Stomach smooth muscle (tissue), 2 donors: ENCODE measurements around the gene SMOC1.

ENCODE experiments used
- H3K27ac ChIP-seq: one replicate; pipeline ENCODE4 v1.7.0; 2013; ENCODE audit warnings: mild to moderate bottlenecking, low read length, inconsistent platforms
- H3K27me3 ChIP-seq, 2 donors: one replicate each; pipeline ENCODE4 v1.7.0; 2013; ENCODE audit warnings: low read length in 2 of 2; ENCODE audit not compliant: insufficient read depth in 2 of 2, control insufficient read depth in 1 of 2
- H3K36me3 ChIP-seq, 2 donors: one replicate each; pipeline ENCODE4 v1.7.0; 2013; ENCODE audit warnings: low read length in 2 of 2; ENCODE audit not compliant: control insufficient read depth in 2 of 2, insufficient read depth in 2 of 2
- H3K4me1 ChIP-seq: one replicate; pipeline ENCODE4 v1.7.0; 2013; ENCODE audit warnings: low read length; ENCODE audit not compliant: control insufficient read depth, insufficient read depth
- H3K4me3 ChIP-seq, 2 donors: one replicate each; pipeline ENCODE4 v1.7.0; 2013; ENCODE audit warnings: low read length in 2 of 2
- H3K9ac ChIP-seq, 2 donors: one replicate each; pipeline ENCODE4 v1.7.0; 2013; ENCODE audit warnings: low read length in 2 of 2, mild to moderate bottlenecking in 1 of 2
- H3K9me3 ChIP-seq, 2 donors: one replicate each; pipeline ENCODE4 v1.7.0; 2013; ENCODE audit warnings: low read length in 2 of 2; ENCODE audit not compliant: control insufficient read depth in 2 of 2
- donor health status: healthy.
- donor health status: Pancreatic carcinoma.

The SMOC1 gene

DNA sequence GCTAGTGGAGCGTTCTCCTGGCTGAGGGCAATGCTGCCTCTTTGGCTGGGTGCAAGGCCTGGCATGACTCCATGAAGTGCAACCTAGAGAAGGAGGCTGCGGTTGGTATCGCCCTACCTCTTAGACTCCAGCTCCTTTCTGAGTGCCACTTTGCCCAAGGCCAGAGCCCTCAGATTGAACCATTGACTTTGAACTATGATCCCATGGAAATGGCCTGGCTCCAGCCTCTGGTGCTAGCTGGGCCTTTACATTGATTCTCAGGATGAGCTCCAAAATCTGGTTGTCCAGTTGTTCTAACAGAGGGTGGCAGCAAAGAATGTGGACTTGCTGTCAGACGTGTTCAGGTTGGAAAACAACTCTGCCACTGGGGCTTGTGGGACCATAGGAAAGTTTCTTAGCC, 16.1 kb upstream of the SMOC1 start:
- no peak overlapping the region for H3K4me3 ChIP-seq
- no peaks in the 10 kb centered on the region for H3K36me3 ChIP-seq
- H3K27me3 ChIP-seq, result no peaks in the 10 kb centered on the region
- no peak overlapping the region for H3K27ac ChIP-seq
- H3K9ac ChIP-seq, result no peak overlapping the region
- H3K4me1 ChIP-seq, result no peaks in the 10 kb centered on the region
- H3K9me3 ChIP-seq, result peaks cover 8 to 12% of the 10 kb centered on the region in 2 donors

DNA sequence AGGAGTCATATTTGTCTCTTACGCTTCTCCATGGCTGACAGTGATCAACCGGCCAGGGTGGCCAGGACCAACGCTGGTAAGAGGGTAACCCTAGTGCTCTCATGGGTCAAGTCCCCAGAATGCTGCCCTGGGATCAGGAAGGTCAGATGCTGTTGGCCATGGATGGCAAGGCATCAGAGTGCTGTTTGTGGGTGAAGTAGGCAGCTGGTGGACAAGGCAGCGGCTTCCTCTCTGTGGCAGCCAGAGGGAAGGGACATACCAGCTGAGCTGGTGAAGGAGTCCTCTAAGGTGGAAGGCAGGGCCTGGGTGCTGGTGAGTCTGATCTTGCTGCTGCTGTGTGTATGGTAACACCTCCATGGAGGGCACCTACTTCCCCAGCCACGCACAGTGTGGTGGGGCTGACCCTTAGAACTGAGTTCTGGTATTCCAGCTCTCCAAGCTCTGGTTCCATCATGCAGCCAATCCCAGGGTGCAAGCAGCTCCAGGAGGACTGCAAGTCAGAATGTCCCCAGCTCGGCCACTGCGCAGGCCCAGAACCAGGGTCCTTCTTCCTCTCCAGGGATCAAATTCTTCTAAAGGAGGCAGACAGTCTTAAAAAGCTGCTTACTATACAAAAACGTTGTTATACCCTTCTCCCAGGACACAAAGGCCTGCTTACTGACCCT, 13.4 kb upstream of the SMOC1 start:
- H3K4me3 ChIP-seq, result no peak overlapping the region
- no peaks in the 10 kb centered on the region for H3K36me3 ChIP-seq
- H3K27me3 ChIP-seq, result no peaks in the 10 kb centered on the region
- peaks cover 12 to 14% of the 10 kb centered on the region in 2 donors for H3K9me3 ChIP-seq
- H3K27ac ChIP-seq, result no peak overlapping the region
- H3K4me1 ChIP-seq, result no peaks in the 10 kb centered on the region
- H3K9ac ChIP-seq, result no peak overlapping the region

DNA sequence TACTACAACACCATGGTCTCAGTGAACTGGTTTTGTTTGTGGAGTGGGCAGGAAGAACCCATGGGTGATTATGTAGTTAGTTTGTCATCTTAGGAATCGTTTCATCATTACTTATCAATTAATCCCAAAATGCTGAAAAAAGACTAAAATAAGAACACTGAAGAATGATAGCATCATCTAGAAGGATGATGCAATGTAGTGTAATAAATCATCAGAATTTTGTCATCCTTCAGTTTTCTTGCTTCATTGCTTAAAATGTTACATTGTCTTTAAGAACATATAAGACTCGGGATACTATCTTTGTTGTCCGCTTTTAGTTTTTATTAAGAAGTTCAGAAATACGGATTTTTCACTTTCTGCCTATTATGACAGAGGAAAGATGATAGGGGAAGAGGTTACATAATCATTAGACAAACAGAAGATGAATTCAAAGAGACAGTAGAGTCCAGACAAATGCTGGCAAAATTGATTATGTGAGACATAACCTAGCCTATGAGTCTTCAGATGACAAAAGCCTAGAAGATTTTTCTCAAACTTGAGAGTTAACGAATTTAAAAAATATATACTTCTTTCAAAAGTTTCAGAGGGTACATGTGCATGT, 10.8 kb upstream of the SMOC1 start:
- Histone ChIP-seq H3K9me3 (peaks cover 12 to 15% of the 10 kb centered on the region in 2 donors), H3K27ac (no peak overlapping the region), H3K4me1 (no peaks in the 10 kb centered on the region), H3K27me3 (no peaks in the 10 kb centered on the region), H3K36me3 (no peaks in the 10 kb centered on the region), H3K4me3 (no peak overlapping the region), H3K9ac (no peak overlapping the region)

DNA sequence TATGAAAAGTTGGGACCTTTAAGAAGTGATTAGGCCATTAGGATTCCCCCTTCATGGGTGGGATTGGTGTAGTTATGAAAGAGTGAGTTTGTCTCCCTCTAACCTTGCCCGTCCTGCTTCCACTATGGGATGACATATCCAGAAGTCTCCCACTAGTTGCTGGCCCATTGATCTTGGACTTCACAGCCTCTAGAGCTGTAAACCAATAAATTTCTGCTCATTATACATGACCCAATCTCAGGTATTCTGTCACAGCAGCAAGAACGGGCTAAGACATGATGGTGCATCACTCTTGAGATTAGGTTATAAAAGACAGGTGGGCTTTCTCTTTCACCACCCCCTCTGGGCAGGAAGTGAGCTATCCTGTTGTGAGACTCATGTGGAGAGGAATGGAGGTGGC, 8.6 kb upstream of the SMOC1 start:
- no peak overlapping the region for H3K9ac ChIP-seq
- no peaks in the 10 kb centered on the region for H3K36me3 ChIP-seq
- no peak overlapping the region for H3K4me3 ChIP-seq
- H3K27me3 ChIP-seq, result no peaks in the 10 kb centered on the region
- H3K9me3 ChIP-seq, result peaks cover 0 to 15% of the 10 kb centered on the region in 2 donors
- no peak overlapping the region for H3K27ac ChIP-seq
- no peaks in the 10 kb centered on the region for H3K4me1 ChIP-seq

DNA sequence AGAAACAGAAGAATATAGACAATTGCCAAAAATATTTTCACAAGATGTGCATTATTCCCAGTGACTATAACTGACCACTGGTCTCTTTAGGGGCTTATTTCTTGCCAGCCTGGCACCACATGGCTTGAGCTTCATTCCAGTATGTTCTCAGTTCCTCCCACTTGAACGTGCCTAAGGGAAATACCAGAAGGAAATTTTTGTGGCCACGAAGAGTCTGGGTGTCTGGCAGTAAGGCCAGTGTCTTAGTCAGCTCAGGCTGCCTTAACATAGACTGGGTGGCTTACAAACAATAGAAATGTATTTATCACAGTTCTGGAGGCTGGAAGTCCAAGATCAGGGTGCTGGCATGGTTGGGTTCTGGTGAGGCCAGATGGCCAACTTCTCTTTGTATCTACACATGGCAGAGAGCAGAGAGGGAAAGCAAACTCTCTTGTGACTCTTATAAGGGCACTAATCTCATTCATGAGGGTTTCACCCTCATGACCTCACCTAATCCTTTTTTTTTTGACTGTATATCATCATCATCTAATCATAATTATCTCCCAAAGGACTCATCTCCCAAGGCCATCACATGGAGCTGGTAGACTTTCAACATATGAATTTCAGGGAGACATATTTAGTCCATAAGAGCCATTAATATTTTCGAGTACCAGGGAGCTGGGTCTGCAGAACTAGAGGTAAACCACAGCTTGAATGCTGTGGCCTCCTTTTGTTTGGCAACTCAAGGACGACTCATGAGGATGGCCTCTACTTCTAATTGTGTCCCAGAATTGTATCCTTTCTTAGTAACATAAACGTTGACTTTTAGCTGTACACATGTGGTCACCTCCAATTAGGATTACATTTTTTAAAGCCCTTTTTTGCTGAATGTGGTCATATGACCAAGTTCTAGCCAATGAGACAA, 5.1 kb upstream of the SMOC1 start:
- H3K36me3 ChIP-seq, result no peaks in the 10 kb centered on the region
- no peaks in the 10 kb centered on the region for H3K4me1 ChIP-seq
- H3K9ac ChIP-seq, result no peak overlapping the region
- H3K27ac ChIP-seq, result no peak overlapping the region
- H3K27me3 ChIP-seq, result peaks cover 6 to 7% of the 10 kb centered on the region in 2 donors
- no peak overlapping the region for H3K4me3 ChIP-seq
- peaks cover 0 to 8% of the 10 kb centered on the region in 2 donors for H3K9me3 ChIP-seq

DNA sequence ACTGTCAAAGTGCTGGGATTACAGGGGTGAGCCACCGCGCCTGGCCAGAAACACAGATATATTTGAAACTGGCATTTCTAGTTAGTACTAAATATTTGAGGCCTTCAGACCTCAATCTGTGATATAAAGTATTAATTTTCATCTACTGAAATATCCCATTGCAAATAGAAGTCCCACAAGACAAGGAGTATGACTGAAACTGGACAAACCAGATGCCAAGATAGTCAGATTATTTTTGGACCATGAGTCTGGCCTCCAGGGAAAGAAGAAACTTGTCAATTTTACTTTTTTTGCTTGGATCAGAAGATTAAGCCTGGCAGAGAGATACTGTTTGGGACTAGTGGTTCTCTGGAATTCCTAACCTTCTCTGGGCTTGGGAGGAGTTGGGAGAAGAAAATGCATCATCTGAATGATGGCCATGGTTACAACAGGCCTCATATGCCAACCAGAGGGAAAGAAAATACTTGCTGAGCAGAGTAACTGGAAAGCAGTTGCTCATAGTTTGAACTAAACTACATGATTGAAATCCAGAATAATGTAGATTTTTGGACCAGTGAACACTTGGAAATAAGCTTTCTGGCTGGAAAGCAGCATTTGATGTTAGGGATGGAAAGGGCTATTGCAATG, 2.9 kb upstream of the SMOC1 start:
- H3K27me3 ChIP-seq, result peaks cover 12 to 18% of the 10 kb centered on the region in 2 donors
- H3K4me1 ChIP-seq, result peaks cover 3% of the 10 kb centered on the region
- H3K36me3 ChIP-seq, result no peaks in the 10 kb centered on the region
- peaks cover 0 to 4% of the 10 kb centered on the region in 2 donors for H3K9me3 ChIP-seq
- no peak overlapping the region for H3K27ac ChIP-seq
- H3K4me3 ChIP-seq, result no peak overlapping the region
- H3K9ac ChIP-seq, result no peak overlapping the region

DNA sequence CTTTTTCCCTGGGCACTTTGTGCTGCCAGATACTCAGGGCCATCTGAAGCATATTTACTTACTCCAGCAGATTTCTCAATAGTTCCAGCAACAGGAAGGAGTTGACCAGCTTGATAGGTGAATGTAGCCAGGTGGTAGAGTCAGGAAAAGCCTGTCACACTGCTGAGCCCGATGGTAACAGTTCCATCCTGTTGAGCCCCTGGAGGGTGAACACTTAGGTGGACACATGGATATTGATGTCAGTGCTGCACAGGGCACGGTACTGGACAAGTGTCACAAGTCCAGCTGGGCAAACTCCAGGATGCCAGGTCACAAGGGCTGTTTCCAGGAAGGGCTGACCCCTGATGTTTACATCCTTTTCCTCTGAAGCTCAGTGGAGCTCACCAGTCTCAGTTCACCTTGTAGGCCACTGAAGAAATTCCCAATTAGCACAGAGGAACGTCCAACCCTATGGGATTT, 2.3 kb upstream of the SMOC1 start:
- Histone ChIP-seq H3K36me3 (no peaks in the 10 kb centered on the region), H3K4me1 (peaks cover 3% of the 10 kb centered on the region), H3K4me3 (no peak overlapping the region), H3K27ac (no peak overlapping the region), H3K27me3 (peaks cover 12 to 22% of the 10 kb centered on the region in 2 donors), H3K9ac (no peak overlapping the region), H3K9me3 (peaks cover 0 to 4% of the 10 kb centered on the region in 2 donors)

DNA sequence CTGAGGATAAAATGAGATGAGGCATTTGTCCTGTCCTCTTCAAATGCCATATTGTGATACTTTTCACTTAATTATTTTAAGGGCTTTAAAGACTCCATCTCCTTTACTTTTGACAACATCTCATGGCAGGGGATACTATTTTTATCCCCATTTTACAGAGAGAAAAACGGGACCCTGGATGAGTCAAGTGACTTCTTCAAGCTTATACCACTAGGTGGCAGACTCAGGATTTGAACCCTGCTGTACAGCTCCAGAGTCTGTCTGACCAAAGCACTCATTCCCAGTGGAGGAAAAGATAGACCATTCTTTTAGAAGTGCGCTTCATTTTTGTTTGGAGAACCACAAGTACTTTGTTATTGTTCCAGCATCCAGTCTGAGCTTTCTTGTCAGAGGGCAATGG, 1.7 kb upstream of the SMOC1 start:
- Histone ChIP-seq H3K9ac (no peak overlapping the region), H3K9me3 (peaks cover 0 to 4% of the 10 kb centered on the region in 2 donors), H3K4me3 (no peak overlapping the region), H3K27me3 (peaks cover 16 to 26% of the 10 kb centered on the region in 2 donors), H3K36me3 (no peaks in the 10 kb centered on the region), H3K4me1 (peaks cover 3% of the 10 kb centered on the region), H3K27ac (no peak overlapping the region)

DNA sequence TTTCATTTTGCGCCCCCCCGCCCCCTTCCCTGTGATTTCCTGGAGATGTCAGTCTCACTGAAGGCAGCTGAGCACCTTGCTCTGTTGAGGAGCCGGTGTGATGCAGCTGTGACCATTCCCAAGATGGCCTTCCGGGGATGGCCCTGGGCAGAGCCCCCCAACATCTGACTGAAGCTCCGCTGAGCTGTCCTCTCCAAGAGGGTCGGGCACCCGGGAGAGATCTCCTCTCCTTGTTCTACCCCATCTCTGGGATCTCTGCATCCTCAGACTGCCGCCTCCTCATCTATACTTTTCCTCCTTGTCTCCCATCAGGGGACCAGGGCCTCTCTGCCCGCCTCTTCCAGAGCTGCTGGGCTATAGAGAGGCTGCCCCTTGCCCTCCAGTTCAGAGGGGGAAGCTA, 965 bp upstream of the SMOC1 start:
- H3K9ac ChIP-seq, result no peak overlapping the region
- no peak overlapping the region for H3K27ac ChIP-seq

DNA sequence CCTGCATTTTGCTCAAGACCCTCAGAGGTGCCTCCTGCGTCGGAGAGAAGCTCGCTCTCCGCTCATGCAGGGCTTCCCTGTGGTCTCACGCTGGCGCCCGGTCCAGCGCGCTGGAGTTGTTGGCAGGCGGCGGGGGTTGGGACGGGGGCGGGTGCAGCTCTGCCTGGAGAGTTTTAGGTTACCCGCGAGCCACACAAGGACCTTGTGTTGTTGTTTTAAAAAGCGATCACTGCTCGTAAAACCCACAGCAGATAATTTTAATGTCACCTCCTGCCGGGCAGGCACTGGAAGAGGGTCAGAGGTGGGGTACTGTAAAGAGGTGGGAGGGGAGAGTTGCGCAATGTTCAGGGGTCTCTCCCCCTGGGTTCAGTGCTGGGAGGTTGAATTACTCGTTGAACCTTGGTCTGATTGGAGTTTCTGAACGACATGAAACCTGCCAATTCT, 850 bp downstream of the SMOC1 start:
- H3K4me1 ChIP-seq, result peaks cover 3% of the 10 kb centered on the region
- H3K9ac ChIP-seq, result no peak overlapping the region
- no peak overlapping the region for H3K4me3 ChIP-seq
- H3K36me3 ChIP-seq, result no peaks in the 10 kb centered on the region
- no peaks in the 10 kb centered on the region for H3K9me3 ChIP-seq
- H3K27ac ChIP-seq, result no peak overlapping the region
- H3K27me3 ChIP-seq, result peaks cover 16 to 31% of the 10 kb centered on the region in 2 donors

More for the DNA sequence above, 965 bp upstream of the SMOC1 start:
- H3K4me1 ChIP-seq, result peaks cover 3% of the 10 kb centered on the region
- peaks cover 0 to 4% of the 10 kb centered on the region in 2 donors for H3K9me3 ChIP-seq
- H3K27me3 ChIP-seq, result peaks cover 16 to 31% of the 10 kb centered on the region in 2 donors
- no peak overlapping the region for H3K4me3 ChIP-seq
- H3K36me3 ChIP-seq, result no peaks in the 10 kb centered on the region
